CD4-positive, alpha-beta memory T cell (primary cell): ENCODE results near the gene DCAF15. TPM values are rescaled to one million over a fixed set of nuclear protein-coding genes. Genes with fewer than 3 reads are reported as not detected.

Experiments used
- CTCF ChIA-PET: fragments of 350-600 bp; sonication (Branson Sonifier 250); formaldehyde crosslinking; loops from one replicate; lab custom pipeline; 2021; ENCODE audit warnings: inconsistent platforms; ENCODE audit not compliant: partially characterized antibody; lab: Charles Lee
- POLR2A ChIA-PET: fragments of 350-600 bp; sonication (Branson Sonifier 250); formaldehyde crosslinking; loops from one replicate; lab custom pipeline; 2021; ENCODE audit not compliant: partially characterized antibody; lab: Charles Lee
- DNase-seq, 5 donors: peaks; one replicate each; pipeline versions ENCODE4 v3.0.0 to v3.0.0-alpha.2; 2020 to 2022; ENCODE audit warnings: mixed read lengths in 1 of 5
- H3K27ac ChIP-seq: one replicate; pipeline ENCODE4 v1.7.0; 2013; ENCODE audit warnings: low read depth, low read length
- H3K27me3 ChIP-seq: 2 replicates; pipeline ENCODE4 v1.7.0; 2013; ENCODE audit warnings: mild to moderate bottlenecking, low read length, moderate library complexity; ENCODE audit not compliant: insufficient read depth
- H3K36me3 ChIP-seq: 2 replicates; pipeline ENCODE4 v1.7.0; 2013; ENCODE audit warnings: mild to moderate bottlenecking, low read length, moderate library complexity; ENCODE audit not compliant: insufficient read depth
- H3K4me1 ChIP-seq: 2 replicates; pipeline ENCODE4 v1.7.0; 2013; ENCODE audit warnings: mild to moderate bottlenecking, low read length, moderate library complexity; ENCODE audit not compliant: insufficient read depth
- H3K4me3 ChIP-seq, 2 donors: one replicate each; pipeline ENCODE4 v1.7.0; 2013; ENCODE audit warnings: low read length in 2 of 2, mild to moderate bottlenecking in 1 of 2
- H3K9me3 ChIP-seq, 2 donors: one replicate each; pipeline ENCODE4 v1.7.0; 2013; ENCODE audit warnings: low read length in 2 of 2, control low read depth in 1 of 2; ENCODE audit not compliant: control insufficient read depth in 1 of 2
- H3K27ac Mint-ChIP-seq, 7 donors: one replicate each; pipeline ENCODE4 v1.8.0; 2020 to 2021; ENCODE audit warnings: mixed read lengths in 7 of 7, mild to moderate bottlenecking in 6 of 7, inconsistent platforms in 3 of 7, moderate library complexity in 3 of 7
- H3K27me3 Mint-ChIP-seq, 2 donors: one replicate each; pipeline ENCODE4 v1.8.0; 2020 to 2021; ENCODE audit warnings: mixed read lengths in 2 of 2
- H3K36me3 Mint-ChIP-seq, 2 donors: one replicate each; pipeline ENCODE4 v1.8.0; 2020 to 2021; ENCODE audit warnings: mixed read lengths in 2 of 2, inconsistent platforms in 1 of 2, mild to moderate bottlenecking in 1 of 2
- H3K4me1 Mint-ChIP-seq, 4 donors: one replicate each; pipeline ENCODE4 v1.8.0; 2020 to 2021; ENCODE audit warnings: mixed read lengths in 4 of 4, mild to moderate bottlenecking in 1 of 4
- H3K4me3 Mint-ChIP-seq, 8 donors: one replicate each; pipeline ENCODE4 v1.8.0; 2020 to 2021; ENCODE audit warnings: mixed read lengths in 8 of 8, mild to moderate bottlenecking in 7 of 8, moderate library complexity in 6 of 8, inconsistent platforms in 3 of 8
- H3K9me3 Mint-ChIP-seq, 8 donors: one replicate each; pipeline ENCODE4 v1.8.0; 2020 to 2021; ENCODE audit warnings: mixed read lengths in 8 of 8, mild to moderate bottlenecking in 5 of 8, inconsistent platforms in 3 of 8, moderate library complexity in 1 of 8
- intact Hi-C: fragments of 100-400 bp; cut with micrococcal nuclease; formaldehyde crosslinking; loops from one replicate; pipeline ENCODE4 v1.15.1; 2023
- polyA plus RNA-seq, 2 donors: library from polyadenylated mRNA; unstranded; fragments of 300-500 nt; fragmentation: Illumina TruSeq; gene quantifications; one replicate each; pipeline ENCODE4 v1.2.3, GENCODE V29; 2021
- total RNA-seq, 2 experiments: library from RNA; stranded (reverse); gene quantifications; one replicate each; pipeline ENCODE4 v1.2.3, GENCODE V29; 2021

DCAF15 gene
- total and polyA plus RNA-seq, 4 experiments from 2014 or later, result 4.9 to 96.7 (median 50.0) TPM

DNA sequence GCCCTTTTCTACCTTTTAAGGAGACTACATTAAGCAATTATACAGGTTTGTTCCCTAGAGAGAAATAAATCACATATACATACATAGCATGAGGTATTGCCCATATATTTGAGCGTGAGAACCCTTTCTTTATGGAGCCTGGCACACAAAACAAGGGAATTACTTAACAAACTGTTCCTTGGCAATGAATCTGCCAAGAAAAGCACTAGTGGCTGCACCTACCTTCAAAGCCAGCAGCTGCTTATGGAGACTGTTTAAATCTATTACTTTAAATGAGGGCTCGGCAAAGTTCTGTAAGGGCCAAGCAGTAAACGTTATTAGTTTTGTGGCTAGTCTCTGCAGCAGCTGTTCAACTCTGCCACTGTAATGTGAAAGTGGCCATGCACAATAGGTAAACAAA is 46.8 kb downstream of the DCAF15 start:
- ChIA-PET POLR2A (interaction anchor here (0.6 to 3.2 kb wide), 9 partner anchors 10 to 224 kb away, joined by 3 to 13 read pairs (median 4); partner anchors contain the start of genes C19orf53, DCAF15 and IL27RA), CTCF (interaction anchor here (0.9 to 1.3 kb wide), 3 partner anchors 9 to 28 kb away, joined by 3 to 4 read pairs (median 3); no protein-coding TSS in a partner anchor)
- DNase-seq, result no peak
- peaks cover 3% of the 10 kb centered on the region for H3K36me3 ChIP-seq
- Mint-ChIP-seq H3K36me3 (peaks cover 7 to 13% of the 10 kb centered on the region in 2 donors), H3K4me3 (no peak overlapping the region), H3K27ac (peak overlapping the region in 6 of 7 donors; percentile 22 to 97 (median 80)), H3K4me1 (peaks cover 24 to 49% (median 32%) of the 10 kb centered on the region in 4 donors), H3K9me3 (no peaks in the 10 kb centered on the region), H3K27me3 (no peaks in the 10 kb centered on the region)
- H3K9me3 ChIP-seq, result no peaks in the 10 kb centered on the region
- H3K4me3 ChIP-seq, result no peak overlapping the region
- intact Hi-C loops, result no loop called here
- no peaks in the 10 kb centered on the region for H3K27me3 ChIP-seq
- H3K27ac ChIP-seq, result no peak overlapping the region
- H3K4me1 ChIP-seq, result peaks cover 44% of the 10 kb centered on the region

DNA sequence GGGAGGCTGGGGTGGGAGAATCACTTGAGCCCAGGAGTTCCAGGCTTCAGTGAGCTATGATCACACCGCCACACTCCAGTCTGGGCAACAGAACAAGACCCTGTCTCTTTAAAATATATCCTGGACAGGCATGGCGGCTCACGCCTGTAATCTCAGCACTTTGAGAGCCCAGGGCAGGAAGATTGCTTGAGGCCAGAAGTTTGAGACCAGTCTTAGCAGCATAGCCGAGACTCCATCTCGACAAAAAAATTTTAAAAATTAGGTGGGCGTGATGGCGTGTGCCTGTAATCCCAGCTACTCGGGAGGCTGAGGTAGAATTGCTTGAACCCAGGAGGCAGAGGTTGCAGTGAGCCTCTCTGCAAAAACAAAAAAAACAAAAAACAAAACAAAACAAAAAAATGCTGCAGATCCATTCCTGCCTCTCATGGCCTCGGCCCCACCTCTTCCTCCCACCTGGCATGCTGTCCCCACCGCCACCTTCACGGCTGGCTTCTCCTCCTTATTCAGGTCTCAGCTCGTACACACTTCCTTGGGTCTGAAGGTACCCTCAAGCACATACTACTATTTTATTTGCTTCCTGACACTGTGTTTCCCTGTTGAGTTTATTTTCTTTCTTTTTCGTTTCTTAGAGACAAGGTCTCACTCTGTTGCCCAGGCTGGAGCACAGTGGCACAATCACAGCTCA is 48.5 kb downstream of the DCAF15 start:
- intact Hi-C loops, result no loop called here
- POLR2A ChIA-PET, result interaction anchor here (0.9 to 8.0 kb wide), 4 partner anchors 13 to 47 kb away, joined by 3 to 200 read pairs (median 66); partner anchors contain the start of genes DCAF15 and IL27RA
- no peak for DNase-seq

DNA sequence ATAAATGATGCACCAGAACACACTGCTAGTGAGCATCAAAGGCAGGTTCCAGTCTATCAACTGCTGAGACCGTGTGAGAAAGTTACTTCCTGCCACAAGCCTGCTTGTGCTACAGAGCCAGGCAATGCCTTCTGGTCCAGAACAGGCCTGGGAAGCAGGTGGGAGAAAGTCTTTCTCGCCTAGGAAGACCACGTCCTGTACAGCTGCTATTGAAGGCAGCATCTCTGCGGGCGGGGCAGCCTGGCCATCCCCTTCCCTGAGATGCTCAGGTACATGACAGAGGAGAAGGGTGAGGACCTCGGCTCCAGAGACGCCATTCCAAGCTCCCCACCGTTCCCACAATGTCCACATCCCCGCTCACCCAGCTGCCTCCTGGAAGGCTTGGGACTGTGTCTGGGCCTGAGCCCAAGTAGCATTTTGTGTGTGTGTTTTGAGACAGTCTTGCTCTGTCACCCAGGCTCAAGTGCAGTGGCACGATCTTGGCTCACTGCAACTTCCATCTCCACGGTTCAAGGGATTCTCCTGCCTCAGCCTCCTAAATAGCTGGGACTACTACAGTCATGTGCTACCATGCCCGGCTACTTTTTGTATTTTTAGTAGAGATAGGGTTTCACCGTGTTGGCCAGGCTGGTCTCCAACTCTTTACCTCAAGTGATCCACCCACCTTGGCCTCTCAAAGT is 50.4 kb downstream of the DCAF15 start:
- DNase-seq, result peak in 3 of 5 donors; percentile 33 to 47 (median 45)
- Histone ChIP-seq H3K27me3 (no peaks in the 10 kb centered on the region), H3K9me3 (no peaks in the 10 kb centered on the region), H3K4me3 (peak overlapping the region; percentile 3 to 4), H3K4me1 (peaks cover 63% of the 10 kb centered on the region), H3K36me3 (peaks cover 3% of the 10 kb centered on the region), H3K27ac (peak overlapping the region; percentile 99)
- peak overlapping the region; percentile 32 to 77 (median 72) for H3K4me3 Mint-ChIP-seq
- peak overlapping the region; percentile 94 to 98 (median 96) for H3K27ac Mint-ChIP-seq
- ChIA-PET POLR2A (interaction anchor here (0.6 to 8.0 kb wide), 13 partner anchors 10 to 122 kb away, joined by 3 to 225 read pairs (median 5); partner anchors contain the start of genes DCAF15, IL27RA and RLN3), CTCF (interaction anchor here (1.0 to 6.0 kb wide), 7 partner anchors 10 to 71 kb away, joined by 3 to 43 read pairs (median 4); partner anchors contain the start of gene IL27RA)
- H3K36me3 Mint-ChIP-seq, result peaks cover 7 to 17% of the 10 kb centered on the region in 2 donors
- intact Hi-C loops, result no loop called here
- peaks cover 37 to 71% (median 51%) of the 10 kb centered on the region in 4 donors for H3K4me1 Mint-ChIP-seq
- H3K9me3 Mint-ChIP-seq, result peaks cover 0 to 2% (median 0%) of the 10 kb centered on the region in 8 donors
- peaks cover 0 to 2% of the 10 kb centered on the region in 2 donors for H3K27me3 Mint-ChIP-seq

More for the DNA sequence above, 48.5 kb downstream of the DCAF15 start:
- H3K4me3 Mint-ChIP-seq, result peak overlapping the region in 6 of 8 donors; percentile 4 to 69 (median 51)
- H3K36me3 Mint-ChIP-seq, result peaks cover 7 to 10% of the 10 kb centered on the region in 2 donors
- H3K27me3 Mint-ChIP-seq, result no peaks in the 10 kb centered on the region
- CTCF ChIA-PET, result interaction anchor here (1.6 to 6.0 kb wide), 2 partner anchors 14 to 58 kb away, joined by 5 to 43 read pairs; no protein-coding TSS in a partner anchor
- Histone ChIP-seq H3K4me1 (peaks cover 58% of the 10 kb centered on the region), H3K27me3 (no peaks in the 10 kb centered on the region), H3K36me3 (peaks cover 3% of the 10 kb centered on the region), H3K9me3 (no peaks in the 10 kb centered on the region), H3K4me3 (no peak overlapping the region), H3K27ac (peak overlapping the region; percentile 47)
- H3K4me1 Mint-ChIP-seq, result peaks cover 34 to 63% (median 45%) of the 10 kb centered on the region in 4 donors
- H3K9me3 Mint-ChIP-seq, result no peaks in the 10 kb centered on the region
- H3K27ac Mint-ChIP-seq, result peak overlapping the region; percentile 82 to 98 (median 92)

DNA sequence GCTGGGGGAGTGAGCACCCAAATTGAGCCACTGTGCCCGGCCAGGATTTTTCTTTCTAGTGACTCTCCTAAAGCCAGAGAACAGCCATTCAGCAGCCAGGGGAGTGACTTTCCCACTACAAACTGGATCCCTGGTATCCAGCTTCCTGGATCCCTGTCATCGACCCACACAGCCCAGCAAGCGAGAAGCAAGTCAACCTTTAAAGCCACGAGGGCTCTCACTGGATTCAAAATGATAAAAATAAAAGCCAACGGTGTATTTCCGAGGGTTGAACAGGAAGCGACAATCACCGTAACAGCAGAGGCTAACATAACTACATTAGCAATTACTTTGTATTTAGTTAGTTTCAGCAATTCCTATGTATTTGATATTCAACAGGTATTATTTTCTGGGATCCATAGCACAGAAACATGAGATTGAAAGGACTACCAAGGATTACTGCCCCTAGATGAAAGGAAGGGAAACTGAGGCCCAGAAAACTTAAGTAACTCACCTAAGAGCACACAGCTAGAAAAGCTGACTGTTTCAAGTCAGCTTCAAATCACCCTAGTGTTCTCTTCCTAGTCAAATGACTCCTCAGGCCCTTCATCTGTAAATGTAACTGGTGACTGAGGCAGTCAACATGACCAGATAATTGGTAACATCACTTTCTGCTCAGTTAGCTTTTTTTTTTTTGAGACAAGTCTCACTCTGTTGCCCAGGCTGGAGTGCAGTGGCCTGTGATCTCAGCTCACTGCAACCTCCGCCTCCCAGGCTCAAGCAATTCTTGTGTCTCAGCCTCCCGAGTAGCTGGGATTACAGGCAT is 51.1 kb downstream of the DCAF15 start:
- peaks cover 7 to 14% of the 10 kb centered on the region in 2 donors for H3K36me3 Mint-ChIP-seq
- H3K4me1 Mint-ChIP-seq, result peaks cover 36 to 71% (median 53%) of the 10 kb centered on the region in 4 donors
- ChIA-PET CTCF (interaction anchor here (1.0 to 6.0 kb wide), 8 partner anchors 11 to 70 kb away, joined by 3 to 43 read pairs (median 4); partner anchors contain the start of gene IL27RA), POLR2A (interaction anchor here (0.5 to 8.0 kb wide), 15 partner anchors 10 to 123 kb away, joined by 3 to 225 read pairs (median 5); partner anchors contain the start of genes DCAF15, IL27RA and RLN3)
- intact Hi-C loops, result no loop called here
- no peaks in the 10 kb centered on the region for H3K27me3 ChIP-seq
- peak overlapping the region; percentile 99 for H3K27ac ChIP-seq
- H3K4me3 ChIP-seq, result peak overlapping the region in 1 of 2 donors; percentile 4
- H3K4me1 ChIP-seq, result peaks cover 63% of the 10 kb centered on the region
- H3K27ac Mint-ChIP-seq, result peak overlapping the region; percentile 94 to 98 (median 96)
- no peaks in the 10 kb centered on the region for H3K9me3 ChIP-seq
- peaks cover 0 to 2% (median 0%) of the 10 kb centered on the region in 8 donors for H3K9me3 Mint-ChIP-seq
- no peaks in the 10 kb centered on the region for H3K36me3 ChIP-seq
- peak overlapping the region; percentile 46 to 77 (median 72) for H3K4me3 Mint-ChIP-seq
- H3K27me3 Mint-ChIP-seq, result peaks cover 0 to 2% of the 10 kb centered on the region in 2 donors
- DNase-seq, result peak in 3 of 5 donors; percentile 32 to 42 (median 36)

GRCh38 chr19:14004619-14005348 is 52.5 kb downstream of the DCAF15 start:
- POLR2A ChIA-PET, result interaction anchor here (0.7 to 8.0 kb wide), 14 partner anchors 9 to 123 kb away, joined by 3 to 225 read pairs (median 5); partner anchors contain the start of genes DCAF15, IL27RA and RLN3
- no peaks in the 10 kb centered on the region for H3K36me3 ChIP-seq
- DNase-seq, result peak in 1 of 5 donors; percentile 11
- no peaks in the 10 kb centered on the region for H3K9me3 ChIP-seq
- Mint-ChIP-seq H3K9me3 (peaks cover 0 to 2% (median 0%) of the 10 kb centered on the region in 8 donors), H3K27ac (peak overlapping the region; percentile 94 to 100 (median 97)), H3K36me3 (peaks cover 3 to 9% of the 10 kb centered on the region in 2 donors), H3K27me3 (peaks cover 0 to 2% of the 10 kb centered on the region in 2 donors), H3K4me1 (peaks cover 36 to 67% (median 50%) of the 10 kb centered on the region in 4 donors), H3K4me3 (peak overlapping the region; percentile 49 to 87 (median 76))
- no peaks in the 10 kb centered on the region for H3K27me3 ChIP-seq
- H3K4me3 ChIP-seq, result peak overlapping the region; percentile 33 to 82
- H3K4me1 ChIP-seq, result peaks cover 62% of the 10 kb centered on the region
- intact Hi-C loops, result no loop called here
- CTCF ChIA-PET, result interaction anchor here (1.2 to 6.0 kb wide), 7 partner anchors 12 to 52 kb away, joined by 3 to 43 read pairs (median 4); partner anchors contain the start of gene IL27RA
- peak overlapping the region; percentile 99 for H3K27ac ChIP-seq
